ENCODE data around the gene METTL16. TPM values are rescaled to one million over a fixed set of nuclear protein-coding genes. Genes with fewer than 3 reads are reported as not detected.
"Not testable (repeated sequence)": the region's sequence is repeated elsewhere in the genome, so short reads cannot be mapped to it uniquely, and the experiment has no call there.

Gene METTL16
- total and polyA plus RNA-seq, 11 donors: 13.9 to 32.0 (median 24.3) TPM

- WGBS, 4 donors: 68 to 80% (median 73%) methylated on average over 2 of the region's 2 CpGs
- H3K27ac ChIP-seq: no peak overlapping the region
- no peak for ATAC-seq
- H3K27me3 ChIP-seq: no peaks in the 10 kb centered on the region
- no peak for DNase-seq
- intact Hi-C loops (cut with DNase I): no loop called here
- TF ChIP-seq POLR2A (IDR thresholded peaks at IDR 0.05) (no peak), CTCF (IDR thresholded peaks at IDR 0.05) (no peak)
- peaks cover 0 to 26% (median 0%) of the 10 kb centered on the region in 12 donors for H3K4me1 ChIP-seq
- H3K36me3 ChIP-seq: peaks cover 0 to 27% (median 8%) of the 10 kb centered on the region in 9 donors
- no peak overlapping the region for H3K4me3 ChIP-seq
- H3K9me3 ChIP-seq: peaks cover 0 to 9% (median 0%) of the 10 kb centered on the region in 12 donors
These were observed 62.2 kb downstream of the METTL16 start for GRCh38 chr17:2449486-2449885.

- peaks cover 0 to 22% (median 0%) of the 10 kb centered on the region in 9 donors for H3K36me3 ChIP-seq
- H3K4me3 ChIP-seq; intact Hi-C loops (cut with DNase I); H3K27ac ChIP-seq; H3K27me3 ChIP-seq; ATAC-seq; DNase-seq; H3K9me3 ChIP-seq: not testable (repeated sequence)
- 93 to 95% methylated on average over 8 to 13 of the region's 29 CpGs; no CpG with 5 or more reads in 2 of the 4 donors for WGBS, 4 donors
- peaks cover 0 to 20% (median 0%) of the 10 kb centered on the region in 12 donors for H3K4me1 ChIP-seq
These were observed 64.2 kb downstream of the METTL16 start for GRCh38 chr17:2447479-2447878.

GRCh38 chr17:2445638-2446037 lies 66.0 kb downstream of the METTL16 start:
- Histone ChIP-seq H3K9me3 (peaks cover 0 to 9% (median 0%) of the 10 kb centered on the region in 12 donors), H3K27ac (no peak overlapping the region), H3K27me3 (no peaks in the 10 kb centered on the region), H3K36me3 (peaks cover 0 to 21% (median 7%) of the 10 kb centered on the region in 9 donors), H3K4me1 (peaks cover 0 to 14% (median 0%) of the 10 kb centered on the region in 12 donors), H3K4me3 (no peak overlapping the region)
- TF ChIP-seq POLR2A (IDR thresholded peaks at IDR 0.05) (no peak), CTCF (IDR thresholded peaks at IDR 0.05) (no peak)
- 95 to 100% (median 97%) methylated on average over 1 of the region's 1 CpG for WGBS, 4 donors
- intact Hi-C loops (cut with DNase I): no loop called here
- ATAC-seq (no peak), DNase-seq (no peak)

DNA sequence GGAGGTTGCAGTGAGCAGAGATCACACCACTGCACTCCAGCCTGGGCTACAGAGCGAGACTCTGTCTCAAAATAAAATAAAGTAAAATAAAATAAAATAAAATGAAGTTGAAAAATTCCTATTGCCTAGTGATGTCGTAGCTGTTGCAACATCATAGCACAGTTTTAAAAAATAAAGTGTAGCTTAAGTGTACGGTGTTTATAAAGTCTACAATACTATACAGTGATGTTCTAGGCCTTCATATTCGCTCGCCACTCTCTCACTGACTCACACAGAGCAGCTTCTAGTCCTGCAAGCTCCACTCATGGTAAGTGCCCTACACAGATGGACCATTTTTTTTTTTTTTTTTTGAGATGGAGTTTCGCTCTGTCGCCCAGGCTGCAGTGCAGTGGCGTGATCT lies 67.3 kb downstream of the METTL16 start:
- intact Hi-C loops (cut with DNase I): no loop called here
- Histone ChIP-seq H3K27ac (no peak overlapping the region), H3K9me3 (peaks cover 0 to 9% (median 0%) of the 10 kb centered on the region in 12 donors), H3K4me3 (no peak overlapping the region), H3K27me3 (no peaks in the 10 kb centered on the region), H3K36me3 (peaks cover 0 to 33% (median 11%) of the 10 kb centered on the region in 9 donors), H3K4me1 (peaks cover 0 to 3% (median 0%) of the 10 kb centered on the region in 12 donors)
- DNase-seq (no peak), ATAC-seq (no peak)
- 97 to 98% (median 97%) methylated on average over 8 of the region's 8 CpGs for WGBS, 4 donors
- no peak for TF ChIP-seq CTCF (IDR thresholded peaks at IDR 0.05)

DNA sequence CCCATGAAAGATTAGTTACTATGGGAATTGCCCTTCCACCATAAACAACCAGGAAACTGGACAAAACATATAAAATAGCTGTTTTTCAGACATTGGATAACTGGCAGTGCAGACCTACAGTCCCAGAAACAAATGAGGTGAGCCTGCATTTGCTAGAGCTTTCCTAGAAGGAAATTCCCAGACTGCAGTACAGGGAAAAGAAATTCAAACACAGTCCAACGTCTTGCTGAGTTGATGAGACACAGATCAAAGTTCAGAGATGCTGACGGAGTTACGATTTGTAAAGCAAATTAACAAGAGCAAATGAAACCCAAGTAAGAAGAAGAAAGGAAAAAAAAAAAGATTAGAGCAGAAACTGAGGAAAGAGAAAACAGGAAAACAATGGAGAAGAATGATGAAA lies 69.5 kb downstream of the METTL16 start:
- intact Hi-C loops (cut with DNase I): no loop called here
- H3K9me3 ChIP-seq: peaks cover 0 to 9% (median 0%) of the 10 kb centered on the region in 12 donors
- no peak overlapping the region for H3K27ac ChIP-seq
- 70 to 73% (median 72%) methylated on average over 3 of the region's 3 CpGs for WGBS, 4 donors
- H3K4me1 ChIP-seq: peaks cover 0 to 7% (median 0%) of the 10 kb centered on the region in 12 donors
- DNase-seq (no peak), ATAC-seq (no peak)
- H3K27me3 ChIP-seq: no peaks in the 10 kb centered on the region
- no peak overlapping the region for H3K4me3 ChIP-seq
- peaks cover 0 to 56% (median 32%) of the 10 kb centered on the region in 9 donors for H3K36me3 ChIP-seq
- TF ChIP-seq CTCF (IDR thresholded peaks at IDR 0.05): no peak
- no peak for TF ChIP-seq POLR2A (IDR thresholded peaks at IDR 0.05)

Data from heart left ventricle (tissue), 16 donors.